Breast epithelium (tissue), 4 donors: ENCODE data around the gene OCLN. TPM values are rescaled to one million over a fixed set of nuclear protein-coding genes. Genes with fewer than 3 reads are reported as not detected.

Experiments
- DNase-seq, 2 donors: peaks; one replicate each; pipeline ENCODE4 v3.0.0-alpha.2; 2019; ENCODE audit warnings: low spot score in 2 of 2
- H3K27ac ChIP-seq, 2 donors: fragments of 200-600 bp; sonication (generic) in 1 of 2; one replicate each; pipeline ENCODE4 v1.5.1; 2016 to 2019; ENCODE audit warnings: mild to moderate bottlenecking in 1 of 2
- H3K27me3 ChIP-seq, 2 donors: fragments of 200-600 bp; sonication (generic) in 1 of 2; one replicate each; pipeline versions ENCODE4 v1.5.1 to v1.6.0; 2017 to 2019; ENCODE audit warnings: control low read depth in 1 of 2, mild to moderate bottlenecking in 1 of 2
- H3K36me3 ChIP-seq: fragments of 200-600 bp; one replicate; pipeline ENCODE4 v1.5.1; 2019
- H3K4me1 ChIP-seq, 2 donors: fragments of 200-600 bp; sonication (generic); one replicate each; pipeline ENCODE4 v1.5.1; 2016 to 2019; ENCODE audit warnings: control low read depth in 1 of 2
- H3K4me3 ChIP-seq, 3 donors: fragments of 200-600 bp; sonication (generic); 1 replicate in 2 of 3; 2 replicates in 1 of 3; pipeline ENCODE4 v1.5.1; 2016 to 2019; ENCODE audit warnings: mild to moderate bottlenecking in 3 of 3, moderate library complexity in 2 of 3
- H3K9me3 ChIP-seq, 2 donors: fragments of 200-600 bp; sonication (generic) in 1 of 2; one replicate each; pipeline ENCODE4 v1.5.1; 2016 to 2019; ENCODE audit warnings: control low read depth in 1 of 2
- CTCF ChIP-seq, 3 donors: fragments of 450-650 bp; IDR thresholded peaks; one replicate each; pipeline ENCODE4 v1.5.1; 2016 to 2017; ENCODE audit warnings: antibody characterized with exemption in 3 of 3, mild to moderate bottlenecking in 3 of 3, moderate library complexity in 3 of 3
- POLR2A ChIP-seq: fragments of 450-650 bp; IDR thresholded peaks from one replicate; pipeline ENCODE4 v1.6.1; 2016; ENCODE audit warnings: antibody characterized with exemption, mild to moderate bottlenecking, moderate library complexity
- POLR2AphosphoS5 ChIP-seq, 3 donors: sonication (generic); formaldehyde crosslinking; IDR thresholded peaks; one replicate each; pipeline ENCODE4 v1.6.1; 2017; ENCODE audit warnings: antibody characterized with exemption in 3 of 3
- intact Hi-C: fragments of 100-400 bp; cut with DNase I; formaldehyde crosslinking; loops from one replicate; pipeline ENCODE4 v1.15.1; 2023; ENCODE audit warnings: low total_unique reads
- total RNA-seq, 3 donors: library from RNA; depleted of rRNA; stranded (reverse); fragments of >200 nt; gene quantifications; one replicate each; pipeline ENCODE4 v1.1.0, GENCODE V29; 2016

Gene OCLN
- total RNA-seq, 3 donors from 2014 or later = 0.48 to 85.6 (median 35.7) TPM

- Histone ChIP-seq H3K27ac (peak overlapping the region in 1 of 2 donors; percentile 56), H3K4me1 (peaks cover 0 to 7% of the 10 kb centered on the region in 2 donors), H3K4me3 (no peak overlapping the region), H3K9me3 (no peaks in the 10 kb centered on the region), H3K36me3 (no peaks in the 10 kb centered on the region), H3K27me3 (no peaks in the 10 kb centered on the region)
- TF ChIP-seq POLR2A (no peak), POLR2AphosphoS5 (IDR thresholded peaks at IDR 0.05) (no peak), CTCF (IDR thresholded peaks at IDR 0.05) (no peak)
- intact Hi-C loops = no loop called here
- no peak for DNase-seq
Observed at GRCh38 chr5:69502367-69502766, 9.8 kb downstream of the OCLN start.

GRCh38 chr5:69502767-69503488 is 10.3 kb downstream of the OCLN start:
- Histone ChIP-seq H3K4me1 (peaks cover 0 to 7% of the 10 kb centered on the region in 2 donors), H3K4me3 (no peak overlapping the region), H3K9me3 (no peaks in the 10 kb centered on the region), H3K27me3 (no peaks in the 10 kb centered on the region), H3K36me3 (no peaks in the 10 kb centered on the region), H3K27ac (peak overlapping the region in 1 of 2 donors; percentile 56)
- intact Hi-C loops = no loop called here
- no peak for DNase-seq
- TF ChIP-seq CTCF (IDR thresholded peaks at IDR 0.05) (no peak), POLR2A (no peak), POLR2AphosphoS5 (IDR thresholded peaks at IDR 0.05) (no peak)

GRCh38 chr5:69504036-69504435 is 11.4 kb downstream of the OCLN start:
- Histone ChIP-seq H3K4me3 (no peak overlapping the region), H3K27ac (no peak overlapping the region), H3K27me3 (no peaks in the 10 kb centered on the region), H3K4me1 (peaks cover 0 to 7% of the 10 kb centered on the region in 2 donors), H3K36me3 (no peaks in the 10 kb centered on the region), H3K9me3 (no peaks in the 10 kb centered on the region)
- TF ChIP-seq POLR2A = no peak
- TF ChIP-seq POLR2AphosphoS5 (IDR thresholded peaks at IDR 0.05) = no peak
- DNase-seq = no peak
- intact Hi-C loops = no loop called here

GRCh38 chr5:69505306-69505705 is 12.7 kb downstream of the OCLN start:
- no peak for DNase-seq
- Histone ChIP-seq H3K4me1 (peaks cover 0 to 7% of the 10 kb centered on the region in 2 donors), H3K9me3 (no peaks in the 10 kb centered on the region), H3K27ac (no peak overlapping the region), H3K27me3 (no peaks in the 10 kb centered on the region), H3K36me3 (no peaks in the 10 kb centered on the region), H3K4me3 (no peak overlapping the region)
- intact Hi-C loops = no loop called here
- TF ChIP-seq CTCF (IDR thresholded peaks at IDR 0.05) (no peak), POLR2A (no peak), POLR2AphosphoS5 (IDR thresholded peaks at IDR 0.05) (no peak)

- intact Hi-C loops = no loop called here
- TF ChIP-seq POLR2AphosphoS5 (IDR thresholded peaks at IDR 0.05) (no peak), CTCF (IDR thresholded peaks at IDR 0.05) (no peak), POLR2A (no peak)
- Histone ChIP-seq H3K4me1 (no peaks in the 10 kb centered on the region), H3K9me3 (no peaks in the 10 kb centered on the region), H3K36me3 (no peaks in the 10 kb centered on the region), H3K27me3 (no peaks in the 10 kb centered on the region), H3K27ac (no peak overlapping the region), H3K4me3 (no peak overlapping the region)
- DNase-seq = no peak
Observed at GRCh38 chr5:69509212-69509611, 16.6 kb downstream of the OCLN start.
